ENCODE data around the gene RNASEH1.
A peak's percentile ranks its signal among the peaks of the same experiment; 100 is the strongest.

Gene RNASEH1, protein sequence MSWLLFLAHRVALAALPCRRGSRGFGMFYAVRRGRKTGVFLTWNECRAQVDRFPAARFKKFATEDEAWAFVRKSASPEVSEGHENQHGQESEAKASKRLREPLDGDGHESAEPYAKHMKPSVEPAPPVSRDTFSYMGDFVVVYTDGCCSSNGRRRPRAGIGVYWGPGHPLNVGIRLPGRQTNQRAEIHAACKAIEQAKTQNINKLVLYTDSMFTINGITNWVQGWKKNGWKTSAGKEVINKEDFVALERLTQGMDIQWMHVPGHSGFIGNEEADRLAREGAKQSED

DNA sequence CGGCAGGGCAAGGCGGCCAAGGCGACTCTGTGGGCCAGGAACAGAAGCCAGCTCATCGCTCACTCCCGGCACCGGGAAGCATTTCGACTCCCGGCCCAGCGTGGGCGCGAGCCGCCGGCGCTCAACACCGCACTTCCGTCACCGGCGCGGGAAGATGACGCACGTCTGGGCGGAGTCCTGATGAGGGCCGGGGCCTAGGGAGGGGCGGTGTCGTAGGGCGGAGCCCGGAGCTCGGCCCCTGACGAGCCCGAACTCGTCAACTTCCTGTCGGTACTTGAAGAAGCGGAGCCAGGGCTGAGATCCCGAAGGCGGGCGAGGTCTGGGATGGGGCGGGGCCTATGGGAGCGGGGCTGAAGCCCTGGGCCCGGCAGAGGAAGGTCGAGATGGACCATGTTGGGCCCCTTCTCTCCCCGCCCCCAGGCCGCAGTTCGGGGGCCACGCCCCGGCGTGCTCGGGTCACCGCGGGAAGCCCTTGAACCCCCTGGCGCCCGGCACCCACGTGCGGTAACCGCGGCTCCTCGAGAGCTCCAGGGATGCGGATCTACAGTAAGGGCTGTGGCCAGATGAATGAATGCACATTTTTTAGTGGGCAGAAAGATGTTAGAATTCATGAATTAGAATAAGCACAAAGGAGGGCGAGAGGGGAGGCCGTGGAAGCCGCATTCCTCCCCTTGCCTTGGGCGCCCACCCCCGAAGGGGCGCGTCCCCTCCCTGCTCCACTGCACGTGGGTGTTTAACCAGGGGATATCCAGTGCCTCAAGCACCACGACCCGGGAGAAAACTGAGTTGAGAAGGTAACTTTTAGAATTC lies at the start of gene RNASEH1:
Gene RNASEH1, minus strand, starts transcription at position 129 of the 810 bp plus-strand sequence. Its CDS starts 73 bp downstream, at position 56.
- DNase-seq: peak; percentile 99

DNA sequence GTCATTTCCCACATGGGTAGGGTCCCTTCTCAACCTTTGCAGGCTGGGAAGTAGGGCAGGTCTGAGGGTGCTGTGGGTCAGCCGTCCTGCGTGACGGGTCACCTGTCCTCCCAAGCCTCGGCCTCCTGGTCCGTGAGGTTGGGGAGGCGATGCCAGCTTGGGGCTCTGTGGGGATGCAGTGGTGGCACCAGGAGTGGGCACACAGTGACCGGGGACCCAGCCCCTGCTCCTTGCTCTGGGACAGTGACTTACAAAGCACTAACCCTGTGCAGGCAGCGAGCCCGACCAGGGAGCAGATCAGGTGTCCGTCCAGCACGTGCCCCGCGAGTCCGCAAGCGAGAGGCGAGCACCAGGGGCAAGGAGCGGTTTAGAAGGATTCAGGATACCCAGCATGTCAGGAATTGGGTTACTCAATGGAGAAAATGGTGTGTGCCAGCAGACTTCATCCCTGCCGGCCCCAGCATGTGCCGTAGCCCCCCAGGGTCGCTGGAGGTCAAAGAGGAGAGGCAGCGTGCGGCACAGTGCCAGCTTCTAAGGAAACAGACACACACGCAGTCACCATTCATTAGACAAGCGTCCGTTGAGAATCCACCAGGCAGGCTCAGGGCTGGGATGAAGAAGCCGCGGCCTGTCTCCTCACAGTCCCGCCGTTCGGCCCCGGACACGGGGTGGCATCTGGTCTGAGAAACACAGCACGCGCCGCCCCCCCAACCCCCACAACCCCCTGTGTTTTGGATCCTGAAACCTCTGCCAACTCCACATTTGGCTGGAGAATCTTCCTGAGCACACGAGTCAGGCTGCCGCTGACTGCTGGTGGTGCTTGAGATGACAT lies 48.5 kb upstream of the RNASEH1 start:
- DNase-seq: no peak

DNA sequence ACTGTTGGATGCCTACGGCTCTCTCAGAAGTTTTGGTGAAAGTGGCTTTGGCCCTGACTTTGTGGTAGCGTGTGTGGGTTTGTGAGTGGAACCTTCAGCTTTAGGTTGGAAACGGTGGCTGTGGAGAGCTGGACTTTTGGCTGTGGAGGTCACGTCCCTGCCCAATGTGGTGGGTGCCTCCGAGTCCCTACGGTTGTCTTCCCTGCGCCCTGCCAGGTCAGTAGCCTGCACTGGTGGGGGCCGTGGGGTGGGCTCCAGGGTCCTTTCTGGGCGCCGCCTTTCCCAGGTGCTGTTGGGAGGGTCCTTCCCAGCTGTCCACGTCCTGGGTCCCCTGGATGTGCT lies 47.9 kb upstream of the RNASEH1 start:
- no peak for DNase-seq

DNA sequence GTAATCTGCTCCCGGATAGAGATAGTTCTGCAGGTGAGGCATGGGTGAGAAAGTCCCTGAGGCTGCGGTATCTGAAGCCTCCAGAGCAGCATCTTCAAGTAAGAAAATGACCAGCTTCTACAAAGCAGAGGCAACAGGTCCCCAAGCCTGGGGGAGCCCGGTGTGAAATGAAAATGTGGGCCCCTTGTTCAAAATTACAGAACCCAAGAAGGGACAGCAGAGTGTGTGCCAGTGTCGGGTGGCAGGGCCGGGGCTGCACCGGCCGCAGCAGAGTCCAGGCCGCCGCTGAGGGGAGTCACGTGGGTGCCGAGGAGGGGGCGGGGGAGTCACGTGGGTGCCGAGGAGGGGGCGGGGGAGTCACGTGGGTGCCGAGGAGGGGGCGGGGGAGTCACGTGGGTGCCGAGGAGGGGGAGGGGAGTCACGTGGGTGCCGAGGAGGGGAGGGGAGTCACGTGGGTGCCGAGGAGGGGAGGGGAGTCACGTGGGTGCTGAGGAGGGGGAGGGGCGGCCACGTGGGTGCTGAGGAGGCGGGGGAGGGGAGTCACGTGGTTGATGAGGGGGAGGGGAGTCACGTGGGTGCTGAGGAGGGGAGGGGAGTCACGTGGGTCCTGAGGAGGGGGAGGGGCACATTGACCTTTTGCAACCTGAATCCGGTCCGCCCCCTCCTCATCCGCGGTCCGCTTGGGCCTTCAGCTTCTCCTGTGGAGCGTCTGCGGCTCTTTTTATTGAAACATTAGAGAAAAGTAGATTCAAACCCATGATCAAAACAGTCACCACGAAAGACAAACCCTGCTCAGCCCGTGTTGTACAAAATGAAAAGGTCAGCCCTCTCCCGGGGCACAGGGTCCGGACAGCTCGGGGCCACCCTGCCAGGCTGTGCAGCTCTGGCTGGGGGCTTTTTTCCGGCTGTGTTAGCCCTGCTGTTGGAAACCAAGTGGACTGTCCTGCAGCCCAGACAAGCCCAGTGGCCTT lies 47.1 kb upstream of the RNASEH1 start:
- peak; percentile 51 for DNase-seq

DNA sequence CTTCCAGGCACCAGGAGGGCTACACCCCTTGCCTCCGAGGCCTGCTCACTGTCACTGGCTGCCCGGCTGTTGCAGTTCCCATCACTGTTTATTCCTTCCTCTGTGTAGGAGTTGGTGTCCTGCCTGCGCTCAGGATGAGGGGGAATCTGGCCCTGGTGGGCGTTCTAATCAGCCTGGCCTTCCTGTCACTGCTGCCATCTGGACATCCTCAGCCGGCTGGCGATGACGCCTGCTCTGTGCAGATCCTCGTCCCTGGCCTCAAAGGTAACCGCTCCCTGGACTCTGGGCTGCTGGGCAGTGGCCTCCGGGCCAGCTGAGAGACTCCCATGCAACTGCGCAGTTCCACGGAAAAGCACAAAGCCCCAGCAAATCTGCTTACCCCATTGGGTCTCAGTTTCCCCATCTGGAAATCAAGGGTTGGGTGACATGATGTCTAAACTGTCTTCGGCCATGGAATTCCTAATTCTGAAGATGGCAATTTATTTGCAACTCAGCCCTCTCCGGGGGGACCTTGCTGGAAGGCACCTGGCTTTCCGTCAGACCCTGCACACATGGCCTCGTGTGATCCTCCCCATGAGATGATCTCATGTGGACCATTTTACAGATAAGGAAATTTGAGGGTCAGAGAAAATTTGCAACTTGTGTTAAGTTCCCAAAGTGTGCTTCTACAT lies 46.2 kb upstream of the RNASEH1 start:
- no peak for DNase-seq

DNA sequence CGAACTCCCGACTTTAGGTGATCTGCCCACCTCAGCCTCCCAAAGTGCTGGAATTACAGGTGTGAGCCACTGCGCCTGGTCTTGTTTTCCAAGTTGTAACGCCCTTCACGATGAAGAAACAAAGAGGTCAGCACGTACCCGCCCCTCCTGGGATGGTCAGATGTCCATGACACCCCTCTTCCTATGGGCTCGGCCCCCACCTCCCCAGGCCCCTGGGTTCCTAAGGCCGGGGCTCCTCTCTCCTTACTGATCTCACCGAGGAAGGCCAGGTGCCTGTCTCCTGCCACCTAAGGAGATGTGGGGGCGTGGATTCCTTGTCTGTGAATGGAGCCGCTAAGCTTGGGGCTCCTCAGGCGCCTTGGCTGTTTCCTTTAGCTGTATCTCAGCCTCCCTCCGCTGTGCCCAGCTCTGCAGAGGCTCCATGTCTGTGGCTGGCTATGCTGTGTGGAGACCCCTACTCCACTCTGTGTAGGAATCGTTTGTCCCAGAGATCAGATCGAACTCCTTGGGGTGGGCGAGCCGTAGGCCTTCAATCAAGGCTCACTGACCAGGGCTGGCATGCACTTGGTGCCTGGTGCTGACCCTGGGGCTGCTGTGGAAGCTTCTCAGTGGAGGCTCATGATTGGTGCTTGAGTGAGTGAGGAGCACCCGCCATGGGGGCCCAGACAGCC lies 45.5 kb upstream of the RNASEH1 start:
- DNase-seq: no peak

DNA sequence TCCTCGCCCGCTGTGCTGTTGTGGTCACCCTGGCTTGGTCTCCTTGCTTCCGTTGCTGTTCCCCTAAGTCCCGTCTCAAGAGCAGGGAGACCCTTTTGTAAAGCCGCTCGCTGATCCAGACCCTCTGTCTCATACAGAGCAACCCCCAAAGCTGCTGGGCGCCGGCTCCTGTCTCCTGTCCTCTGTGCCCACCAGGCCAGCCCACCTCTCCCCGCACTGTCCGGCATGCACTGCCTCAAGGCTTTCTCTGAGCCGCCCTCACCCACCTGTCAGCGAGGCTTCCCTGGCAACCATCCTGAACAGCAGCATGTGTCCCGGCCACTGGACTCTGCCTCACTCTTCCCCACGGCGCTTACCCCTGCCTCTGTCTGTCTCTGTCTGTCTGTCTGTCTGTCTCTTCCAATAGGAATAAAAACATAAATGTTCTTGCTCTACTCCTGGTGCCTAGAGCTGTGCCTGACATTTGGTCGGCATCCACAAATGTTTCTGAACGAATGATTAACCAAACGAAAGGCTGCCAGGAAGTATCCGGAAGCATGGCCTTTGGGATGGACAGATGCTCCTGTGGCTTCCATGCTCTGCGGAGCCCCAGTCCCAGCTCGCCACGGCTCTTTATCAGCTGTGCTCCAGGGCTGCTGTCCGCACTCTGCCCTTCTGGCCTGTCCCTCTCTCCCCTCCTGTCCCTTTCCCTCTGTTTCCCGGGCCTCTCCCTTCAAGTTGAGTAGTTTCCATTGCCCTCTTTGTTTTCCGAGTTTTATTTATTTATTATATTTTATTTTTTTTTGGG lies 44.6 kb upstream of the RNASEH1 start:
- no peak for DNase-seq

DNA sequence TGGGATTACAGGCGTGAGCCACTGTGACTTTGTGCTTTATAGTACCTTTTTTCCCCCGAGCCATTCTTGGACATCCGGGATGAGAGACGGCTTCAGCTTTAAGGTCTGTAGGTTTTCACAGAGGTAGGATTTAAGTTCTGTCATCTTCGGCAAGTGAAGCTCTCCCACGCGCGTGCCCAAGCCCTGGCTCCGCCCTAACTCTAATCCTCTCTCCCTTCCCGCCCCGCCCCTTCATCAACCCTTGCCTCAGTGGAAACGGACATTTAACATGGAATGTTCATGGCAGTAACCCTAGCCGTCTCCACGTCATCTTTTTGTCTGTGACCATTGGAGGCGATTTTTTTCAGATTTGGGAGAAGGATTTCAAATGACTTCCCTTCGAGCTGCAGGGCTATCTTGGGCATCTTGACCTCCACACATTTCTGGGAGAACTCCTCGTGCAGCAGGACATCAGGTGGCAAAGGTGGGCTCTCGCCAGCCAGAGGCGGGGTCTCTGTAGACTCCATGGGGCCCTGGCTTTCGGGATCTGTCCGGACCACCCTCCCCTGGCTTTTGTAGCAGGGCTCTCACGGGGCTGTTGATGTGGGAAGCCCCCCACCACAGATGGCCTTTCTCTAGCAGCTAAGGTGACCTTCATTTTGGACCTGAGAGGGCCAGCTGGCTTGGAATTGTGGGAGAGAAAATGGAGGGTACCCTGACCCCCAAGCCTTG lies 43.6 kb upstream of the RNASEH1 start:
- DNase-seq: no peak

DNA sequence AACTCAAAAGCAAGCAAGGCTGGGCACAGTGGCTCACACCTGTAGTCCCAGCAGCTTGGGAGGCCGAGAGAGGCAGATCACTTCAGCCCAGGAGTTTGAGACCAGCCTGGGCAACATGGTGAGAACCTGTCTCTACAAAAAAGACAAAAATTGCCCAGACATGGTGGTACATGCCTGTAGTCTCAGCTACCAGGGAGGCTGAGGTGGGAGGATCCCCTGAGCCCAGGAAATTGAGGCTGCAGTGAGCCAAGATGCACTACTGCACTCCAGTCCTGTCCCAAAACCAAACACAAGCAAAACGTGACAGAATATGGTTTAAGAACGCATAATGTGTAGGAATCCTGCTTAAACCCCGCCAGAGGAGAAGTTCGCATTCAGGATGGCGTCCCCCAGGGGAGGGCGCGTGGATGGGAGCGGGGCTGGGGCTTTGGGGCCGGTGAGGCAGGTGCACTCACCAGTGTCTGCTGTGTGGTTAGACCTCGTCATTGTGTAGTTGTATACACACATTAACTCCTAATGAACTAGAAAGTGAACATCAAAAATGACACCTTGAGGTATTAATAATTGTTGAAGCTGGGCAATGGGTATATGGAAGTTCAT lies 42.2 kb upstream of the RNASEH1 start:
- no peak for DNase-seq

DNA sequence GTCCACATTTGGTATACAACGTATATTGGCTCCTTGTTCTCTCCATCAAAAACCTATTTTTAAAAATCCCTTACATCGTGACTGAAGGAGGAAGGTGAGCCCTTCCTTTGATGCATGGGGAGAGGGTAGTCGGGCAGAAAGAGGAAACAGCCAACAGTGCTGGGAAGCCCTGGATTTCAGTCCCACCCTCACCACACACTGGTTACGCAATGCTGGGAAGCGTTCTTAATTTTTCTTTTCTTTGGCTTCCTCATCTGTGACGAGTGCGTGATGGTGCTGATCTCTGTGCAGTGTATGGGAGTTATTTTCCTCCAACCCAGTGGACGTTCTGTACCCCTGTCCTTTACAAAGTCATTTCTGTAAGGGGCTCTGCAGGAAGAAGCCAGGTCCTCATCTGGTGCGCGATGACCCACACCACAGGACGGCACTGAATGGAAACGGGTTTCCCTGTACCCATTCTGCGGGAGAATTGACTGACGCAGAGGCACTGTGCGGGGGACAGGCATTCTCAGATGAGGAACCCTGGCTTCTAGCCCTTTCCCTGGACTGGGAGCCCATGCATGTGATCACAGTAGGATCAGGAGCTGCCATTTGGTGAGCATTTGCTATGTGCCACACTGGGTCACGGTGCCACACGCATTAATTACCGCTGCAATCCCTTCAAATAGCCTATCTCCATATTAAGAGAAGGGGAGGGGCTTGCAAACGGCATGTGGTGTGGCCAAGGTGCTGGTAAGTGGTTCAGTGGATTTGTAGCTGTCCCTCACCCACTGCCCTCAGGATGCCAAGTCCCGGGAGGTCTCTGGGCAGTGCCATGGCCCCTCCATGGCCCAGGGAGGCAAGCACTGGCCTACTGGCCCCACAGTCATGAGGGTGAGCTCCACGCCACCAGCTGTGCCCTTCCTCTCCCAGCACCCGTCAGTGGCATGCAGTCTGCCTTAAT lies 41.0 kb upstream of the RNASEH1 start:
- DNase-seq: no peak

DNA sequence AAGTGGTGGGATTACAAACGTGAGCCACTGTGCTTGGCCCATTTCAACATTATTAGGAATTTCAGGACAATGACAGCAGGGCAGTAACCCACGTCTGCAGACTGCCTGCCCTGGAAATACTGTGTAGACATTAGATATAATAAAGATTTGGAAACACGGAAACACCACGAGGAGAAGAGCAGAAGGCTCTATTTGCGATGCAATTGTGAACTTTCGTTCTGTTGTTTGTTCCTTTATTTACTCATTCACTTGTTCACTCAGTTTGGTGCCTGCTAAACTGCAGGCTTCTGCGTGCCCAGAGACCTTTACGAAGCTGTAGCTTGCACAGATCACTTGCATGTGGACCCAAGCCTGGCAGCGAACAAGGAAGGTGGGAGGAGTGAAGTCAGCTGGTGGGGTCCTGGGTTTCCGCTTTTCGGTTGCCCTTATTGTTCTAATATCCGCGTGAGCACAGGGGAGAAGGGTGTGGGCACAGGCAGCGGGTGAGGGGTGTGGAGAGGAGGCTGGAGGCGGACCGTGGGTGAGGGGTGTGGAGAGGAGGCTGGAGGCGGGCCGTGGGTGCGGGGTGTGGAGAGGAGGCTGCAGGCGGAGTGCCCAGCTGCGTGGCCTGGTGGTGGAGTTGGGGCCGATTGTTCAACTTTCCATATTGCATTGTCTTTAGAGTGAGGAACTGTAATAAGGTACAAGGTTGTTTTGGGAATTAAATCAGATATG lies 40.2 kb upstream of the RNASEH1 start:
- DNase-seq: no peak

DNA sequence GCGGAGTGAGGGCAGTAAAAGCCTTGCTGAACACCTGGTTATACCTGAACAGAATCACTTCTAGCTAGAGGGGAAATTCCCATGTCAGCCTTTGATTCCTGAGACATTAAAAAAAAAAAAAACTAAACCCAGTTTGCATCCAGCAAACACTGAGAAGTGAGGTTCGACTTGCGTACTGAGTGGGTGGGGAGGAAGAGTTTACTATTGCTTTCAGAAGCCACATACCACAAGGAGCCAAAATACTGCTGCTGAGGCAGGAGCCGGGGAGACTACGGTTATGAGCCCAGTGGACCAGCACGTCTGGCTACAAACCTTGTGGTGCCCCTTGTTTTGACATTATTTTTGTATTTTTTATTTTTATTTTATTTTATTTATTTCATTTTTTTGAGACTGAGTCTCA lies 39.4 kb upstream of the RNASEH1 start:
- DNase-seq: peak; percentile 23

DNA sequence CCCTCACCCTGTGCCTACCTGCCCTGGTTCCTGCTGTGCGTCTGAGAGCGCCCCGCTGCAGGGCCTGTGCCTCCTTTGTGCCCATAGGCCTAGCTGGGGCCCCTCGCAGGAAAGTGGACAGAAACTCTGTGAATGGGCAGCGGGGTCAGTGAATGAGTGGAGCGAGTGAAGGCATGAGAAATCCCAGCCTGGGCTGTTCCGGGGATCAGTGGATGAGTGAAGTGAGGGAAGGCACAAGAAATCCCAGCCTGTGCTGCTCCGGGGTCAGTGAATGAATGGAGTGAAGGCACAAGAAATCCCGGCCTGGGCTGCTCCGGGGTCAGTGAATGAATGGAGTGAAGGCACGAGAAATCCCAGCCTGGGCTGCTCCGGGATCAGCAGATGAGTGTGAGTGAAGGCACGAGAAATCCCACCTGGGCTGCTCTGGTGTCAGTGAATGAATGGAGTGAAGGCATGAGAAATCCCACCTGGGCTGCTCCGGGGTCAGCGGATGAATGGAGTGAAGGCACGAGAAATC lies 38.8 kb upstream of the RNASEH1 start:
- DNase-seq: no peak

DNA sequence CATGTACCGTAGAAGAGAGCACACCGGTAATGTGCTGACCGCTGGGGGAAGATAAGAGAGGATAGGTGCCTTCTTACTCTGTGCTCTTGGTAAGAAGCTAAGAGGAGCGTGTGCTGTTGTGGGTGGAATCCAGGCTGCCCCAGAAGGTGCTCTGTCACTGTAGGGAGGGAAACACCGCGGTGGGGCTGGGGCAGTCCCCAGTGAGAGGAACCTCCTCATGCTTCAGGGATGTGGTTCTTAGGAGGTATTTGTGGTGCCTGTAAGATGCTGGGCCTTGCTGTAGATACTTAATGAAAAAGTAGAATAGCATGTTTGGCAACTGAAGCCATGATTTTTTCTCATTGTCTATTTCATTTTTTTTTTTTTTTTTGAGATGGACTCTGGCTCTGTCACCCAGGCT lies 37.9 kb upstream of the RNASEH1 start:
- DNase-seq: peak; percentile 63

DNA sequence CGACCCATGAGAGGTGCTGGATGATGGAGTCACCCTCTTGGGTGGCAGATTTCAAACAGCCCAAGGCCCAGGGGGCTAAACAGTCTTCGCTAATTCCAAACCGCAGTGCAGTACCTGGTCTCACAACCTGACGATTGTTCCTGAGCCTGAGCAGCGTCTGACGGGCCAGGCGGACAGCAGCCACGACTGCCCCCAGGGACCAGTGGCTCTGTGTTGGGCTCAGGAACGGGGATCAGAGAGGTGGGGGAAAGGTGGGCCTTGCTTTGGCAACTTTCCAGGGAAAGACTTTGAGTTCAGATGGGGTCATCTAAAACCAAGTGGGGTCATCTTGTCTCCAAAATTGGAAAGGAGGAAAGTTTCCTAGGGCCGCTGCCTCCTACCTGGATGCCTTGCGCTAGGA lies 37.3 kb upstream of the RNASEH1 start:
- no peak for DNase-seq

DNA sequence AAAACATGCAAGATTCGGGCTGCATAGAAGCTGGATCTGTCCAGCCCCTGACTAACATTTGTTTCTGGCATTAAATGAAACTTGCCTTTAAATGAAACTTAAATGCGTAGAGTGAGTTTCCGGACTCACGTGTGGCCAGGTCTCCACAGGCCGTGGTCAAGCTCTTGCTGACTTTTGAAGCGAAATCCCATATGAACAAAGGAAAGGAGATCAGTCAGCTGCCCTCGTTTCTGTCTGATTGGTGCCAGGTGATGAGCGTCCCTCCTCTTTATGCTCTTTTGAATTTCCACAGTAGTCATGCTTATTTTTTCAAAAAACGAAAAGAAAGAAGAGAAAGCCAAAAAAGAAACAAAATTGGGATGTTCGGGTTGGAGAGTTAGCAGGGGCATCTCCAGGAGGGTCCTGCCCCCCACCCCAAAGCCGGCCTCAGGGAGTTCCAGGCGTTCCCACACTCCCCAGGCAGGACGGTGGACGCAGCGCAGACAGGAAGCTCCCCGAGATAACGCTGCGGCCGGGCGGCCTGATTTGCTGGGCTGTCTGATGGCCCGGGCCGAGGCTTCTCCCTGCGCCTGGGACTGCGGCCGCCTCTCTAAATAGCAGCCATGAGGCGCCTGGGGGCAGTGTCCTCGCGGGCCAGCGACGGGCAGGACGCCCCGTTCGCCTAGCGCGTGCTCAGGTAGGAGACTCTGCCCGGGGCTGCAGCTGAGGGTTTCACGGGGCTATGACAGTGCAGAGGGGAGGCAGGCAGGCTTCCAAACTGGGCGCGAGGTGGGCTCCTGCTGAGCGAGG lies 36.6 kb upstream of the RNASEH1 start, which contains the start of gene COLEC11:
Gene COLEC11, plus strand, starts transcription at position 620 of the 789 bp plus-strand sequence. CDS start 9,229 bp downstream, outside the sequence.
- DNase-seq: no peak
